ENCODE results near the gene TTPAL.

TTPAL gene

DNA sequence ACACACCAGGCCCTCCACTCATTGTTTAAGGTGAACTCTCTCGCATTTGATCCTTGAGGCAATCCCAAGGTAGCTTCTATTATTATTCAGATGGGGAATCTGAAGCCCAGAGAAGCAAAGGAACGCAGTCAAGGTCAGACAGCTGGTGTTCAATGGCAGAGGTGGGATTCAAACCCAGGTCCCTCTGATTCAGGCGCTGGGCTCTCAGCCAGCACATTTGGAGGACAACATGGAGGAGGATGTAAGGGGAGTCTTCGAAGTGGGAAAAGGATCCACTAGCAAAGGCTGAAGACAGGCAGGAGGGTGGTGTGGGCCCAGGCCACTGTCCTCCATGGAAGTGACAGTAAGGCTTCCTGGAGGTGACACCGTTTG is 13.9 kb upstream of the TTPAL start:
- TF ChIP-seq, protein P1, sequence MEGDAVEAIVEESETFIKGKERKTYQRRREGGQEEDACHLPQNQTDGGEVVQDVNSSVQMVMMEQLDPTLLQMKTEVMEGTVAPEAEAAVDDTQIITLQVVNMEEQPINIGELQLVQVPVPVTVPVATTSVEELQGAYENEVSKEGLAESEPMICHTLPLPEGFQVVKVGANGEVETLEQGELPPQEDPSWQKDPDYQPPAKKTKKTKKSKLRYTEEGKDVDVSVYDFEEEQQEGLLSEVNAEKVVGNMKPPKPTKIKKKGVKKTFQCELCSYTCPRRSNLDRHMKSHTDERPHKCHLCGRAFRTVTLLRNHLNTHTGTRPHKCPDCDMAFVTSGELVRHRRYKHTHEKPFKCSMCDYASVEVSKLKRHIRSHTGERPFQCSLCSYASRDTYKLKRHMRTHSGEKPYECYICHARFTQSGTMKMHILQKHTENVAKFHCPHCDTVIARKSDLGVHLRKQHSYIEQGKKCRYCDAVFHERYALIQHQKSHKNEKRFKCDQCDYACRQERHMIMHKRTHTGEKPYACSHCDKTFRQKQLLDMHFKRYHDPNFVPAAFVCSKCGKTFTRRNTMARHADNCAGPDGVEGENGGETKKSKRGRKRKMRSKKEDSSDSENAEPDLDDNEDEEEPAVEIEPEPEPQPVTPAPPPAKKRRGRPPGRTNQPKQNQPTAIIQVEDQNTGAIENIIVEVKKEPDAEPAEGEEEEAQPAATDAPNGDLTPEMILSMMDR (IDR thresholded peaks at IDR 0.05) = no peak
- no peak for TF ChIP-seq ZFX (IDR thresholded peaks at IDR 0.05; ENCODE audit: borderline replicate concordance)
- no peak overlapping the region for H3K27ac ChIP-seq

DNA sequence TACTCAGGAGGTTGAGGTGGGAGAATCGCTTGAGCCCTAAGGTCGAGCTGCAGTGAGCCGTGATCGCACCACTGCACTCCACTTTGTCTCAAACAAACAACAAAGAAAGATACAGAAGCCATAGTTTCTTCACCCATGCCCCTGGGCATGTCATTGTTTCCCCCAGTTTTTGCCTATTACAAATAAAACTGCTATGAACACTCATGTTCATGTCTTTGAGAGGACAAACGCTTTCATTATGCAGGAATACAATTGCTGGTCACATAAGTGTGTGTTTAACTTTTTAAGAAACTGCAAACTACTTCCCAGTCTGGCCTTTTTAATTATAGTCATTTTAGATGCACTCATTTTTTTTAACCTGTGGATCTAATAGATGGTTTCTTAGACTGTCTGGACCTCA is 12.2 kb upstream of the TTPAL start:
- no peak overlapping the region for H3K27ac ChIP-seq
- TF ChIP-seq, protein P1 (IDR thresholded peaks at IDR 0.05) = no peak
- TF ChIP-seq ZFX (IDR thresholded peaks at IDR 0.05; ENCODE audit: borderline replicate concordance) = no peak

DNA sequence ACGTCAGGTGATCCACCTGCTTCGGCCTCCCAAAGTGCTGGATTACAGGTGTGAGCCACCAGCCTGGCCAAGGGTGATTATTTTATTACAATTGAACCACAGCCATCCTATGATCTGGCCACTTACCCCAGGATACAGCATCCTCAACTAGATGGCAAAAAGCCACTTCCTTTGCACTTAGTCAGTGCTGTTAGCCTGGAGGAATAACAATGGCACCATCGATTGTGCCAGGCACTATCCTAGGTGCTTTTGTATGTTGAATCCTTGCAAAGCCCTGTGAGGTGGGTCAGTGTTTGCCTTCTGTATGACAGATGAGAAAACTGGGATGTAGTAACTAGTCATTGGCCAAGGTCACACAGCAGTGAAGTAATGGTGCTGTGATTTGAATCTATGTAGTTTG is 11.2 kb upstream of the TTPAL start:
- TF ChIP-seq, protein P1 (IDR thresholded peaks at IDR 0.05) = no peak
- no peak for TF ChIP-seq ZFX (IDR thresholded peaks at IDR 0.05; ENCODE audit: borderline replicate concordance)
- H3K27ac ChIP-seq = no peak overlapping the region

DNA sequence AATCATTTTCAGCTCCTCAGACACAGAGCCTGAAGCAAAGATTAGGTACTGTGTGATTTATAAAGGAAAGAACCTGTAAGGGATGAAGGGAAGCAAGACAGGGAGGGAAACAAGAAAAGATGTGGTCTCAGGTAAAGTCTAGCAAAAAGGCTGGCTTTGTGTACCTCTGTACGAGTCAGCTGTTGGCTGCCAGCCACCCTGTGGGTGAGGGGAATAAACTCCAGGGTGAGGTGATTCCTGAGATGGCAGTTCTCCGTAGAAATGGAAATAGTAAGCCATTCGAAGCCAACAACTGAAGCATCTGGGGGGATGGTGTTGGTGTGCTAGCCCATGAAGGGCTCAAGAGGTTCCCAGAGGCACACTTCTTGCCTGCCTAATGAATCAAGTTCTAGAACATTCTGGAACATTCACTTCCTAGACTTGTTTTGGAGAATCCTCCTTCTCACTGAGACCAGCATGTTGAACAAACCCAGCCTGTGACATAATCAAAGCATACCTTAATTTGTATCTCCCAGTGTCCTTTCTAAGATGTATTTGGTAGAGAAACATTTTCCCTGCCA is 10.6 kb upstream of the TTPAL start:
- TF ChIP-seq, protein P1 (IDR thresholded peaks at IDR 0.05) = no peak
- no peak for TF ChIP-seq ZFX (IDR thresholded peaks at IDR 0.05; ENCODE audit: borderline replicate concordance)
- H3K27ac ChIP-seq = no peak overlapping the region

DNA sequence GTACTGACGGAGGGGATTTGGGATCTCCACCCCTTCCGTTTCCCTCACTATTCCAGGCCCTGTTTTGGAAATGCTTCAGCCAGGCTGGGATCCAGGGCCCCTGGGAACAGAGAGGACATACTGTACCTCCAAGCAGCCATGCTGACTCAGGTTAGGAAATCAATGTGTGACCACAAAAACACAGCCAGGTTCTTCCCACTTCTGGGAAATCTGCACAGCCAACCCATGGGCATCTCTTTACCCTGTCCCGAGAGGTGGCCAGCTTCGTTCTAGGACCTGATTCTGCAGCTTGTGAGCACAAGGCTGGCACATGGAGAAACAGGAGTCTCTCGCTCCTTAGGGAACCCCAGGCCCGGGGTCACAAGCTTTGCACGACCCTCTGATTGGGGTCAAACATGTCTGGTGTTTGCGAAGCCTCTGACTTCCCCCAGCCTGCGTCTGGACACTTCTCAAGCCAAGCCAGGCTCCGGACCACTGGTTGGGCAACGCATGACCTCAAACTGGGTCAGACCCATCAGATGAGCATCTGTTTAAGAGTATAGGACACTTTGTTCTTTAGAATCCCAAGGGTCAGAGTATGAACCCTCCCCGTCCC is 8.3 kb upstream of the TTPAL start:
- H3K27ac ChIP-seq = no peak overlapping the region
- no peak for TF ChIP-seq ZFX (IDR thresholded peaks at IDR 0.05; ENCODE audit: borderline replicate concordance)
- TF ChIP-seq, protein P1 (IDR thresholded peaks at IDR 0.05) = no peak

DNA sequence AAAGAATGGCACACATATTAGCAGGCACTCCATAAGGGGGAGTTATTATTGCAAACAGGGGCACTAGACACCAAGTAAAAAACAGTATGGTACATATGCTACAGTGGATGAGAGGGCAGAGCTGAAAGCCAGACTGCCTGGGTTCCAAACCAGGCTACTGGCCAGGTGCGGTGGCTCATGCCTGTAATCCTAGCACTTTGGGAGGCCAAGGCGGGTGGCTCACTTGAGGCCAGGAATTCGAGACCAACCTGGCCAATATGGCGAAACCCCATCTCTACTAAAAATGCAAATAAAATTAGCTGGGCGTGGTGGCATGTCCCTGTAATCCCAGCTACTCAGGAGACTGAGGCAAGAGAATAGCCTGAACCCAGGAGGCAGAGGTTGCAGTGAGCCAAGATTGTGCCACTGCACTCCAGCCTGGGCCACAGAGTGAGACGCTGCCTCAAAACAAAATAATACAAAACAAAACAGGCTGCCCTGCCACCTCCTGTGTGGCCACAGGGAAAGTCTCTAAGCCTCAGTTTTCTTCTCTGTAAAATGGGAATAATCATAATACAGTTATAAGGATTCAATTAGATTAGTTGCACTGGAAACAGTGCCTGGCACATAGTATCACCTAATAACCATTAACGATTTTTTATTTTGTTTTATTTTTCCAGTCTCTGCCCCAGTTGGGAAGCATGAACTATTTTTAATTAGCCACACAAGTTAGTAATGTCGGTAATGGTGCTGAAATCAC is 7.5 kb upstream of the TTPAL start:
- H3K27ac ChIP-seq = no peak overlapping the region
- TF ChIP-seq, protein P1 (IDR thresholded peaks at IDR 0.05) = no peak
- no peak for TF ChIP-seq ZFX (IDR thresholded peaks at IDR 0.05; ENCODE audit: borderline replicate concordance)

DNA sequence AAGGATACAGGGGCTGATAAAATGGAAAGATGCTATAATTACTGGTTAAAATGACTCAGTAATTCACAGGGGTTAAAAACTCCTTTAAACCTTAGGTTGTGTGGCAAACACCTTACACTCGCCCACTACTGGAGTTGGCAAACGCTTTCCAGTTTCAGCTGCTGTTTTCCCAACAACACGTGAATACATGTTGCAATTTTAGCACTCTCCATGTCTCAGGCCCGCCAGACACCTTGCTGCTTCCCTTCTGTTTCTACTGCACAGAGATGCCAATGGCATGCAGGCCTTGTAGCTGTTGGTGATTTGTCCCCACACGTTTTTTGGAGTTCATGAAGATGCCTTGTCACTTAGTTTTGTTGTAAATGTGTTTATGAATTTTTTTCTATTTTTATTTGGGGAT is 5.3 kb upstream of the TTPAL start:
- TF ChIP-seq, protein P1 (IDR thresholded peaks at IDR 0.05) = no peak
- TF ChIP-seq ZFX (IDR thresholded peaks at IDR 0.05; ENCODE audit: borderline replicate concordance) = no peak

More for the DNA sequence above, 5.3 kb upstream of the TTPAL start:
- H3K27ac ChIP-seq = no peak overlapping the region
